VCaP (cell line): ENCODE data around the gene CEMIP.

Experiments used
- H3K27ac ChIP-seq: fragments of 450-650 bp; 2 replicates; pipeline ENCODE4 v1.5.1; 2017
- TF ChIP-seq, protein P1 (sequence below): fragments of 450-650 bp; conservative IDR thresholded peaks from 2 replicates; pipeline ENCODE4 v1.5.1; 2017; ENCODE audit warnings: mild to moderate bottlenecking, moderate library complexity

Gene CEMIP

GRCh38 chr15:80996247-80996646, 217.1 kb downstream of the CEMIP start:
- TF ChIP-seq, protein P1, sequence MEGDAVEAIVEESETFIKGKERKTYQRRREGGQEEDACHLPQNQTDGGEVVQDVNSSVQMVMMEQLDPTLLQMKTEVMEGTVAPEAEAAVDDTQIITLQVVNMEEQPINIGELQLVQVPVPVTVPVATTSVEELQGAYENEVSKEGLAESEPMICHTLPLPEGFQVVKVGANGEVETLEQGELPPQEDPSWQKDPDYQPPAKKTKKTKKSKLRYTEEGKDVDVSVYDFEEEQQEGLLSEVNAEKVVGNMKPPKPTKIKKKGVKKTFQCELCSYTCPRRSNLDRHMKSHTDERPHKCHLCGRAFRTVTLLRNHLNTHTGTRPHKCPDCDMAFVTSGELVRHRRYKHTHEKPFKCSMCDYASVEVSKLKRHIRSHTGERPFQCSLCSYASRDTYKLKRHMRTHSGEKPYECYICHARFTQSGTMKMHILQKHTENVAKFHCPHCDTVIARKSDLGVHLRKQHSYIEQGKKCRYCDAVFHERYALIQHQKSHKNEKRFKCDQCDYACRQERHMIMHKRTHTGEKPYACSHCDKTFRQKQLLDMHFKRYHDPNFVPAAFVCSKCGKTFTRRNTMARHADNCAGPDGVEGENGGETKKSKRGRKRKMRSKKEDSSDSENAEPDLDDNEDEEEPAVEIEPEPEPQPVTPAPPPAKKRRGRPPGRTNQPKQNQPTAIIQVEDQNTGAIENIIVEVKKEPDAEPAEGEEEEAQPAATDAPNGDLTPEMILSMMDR, result peak; percentile 76
- H3K27ac ChIP-seq, result no peak overlapping the region

- TF ChIP-seq, protein P1, result no peak
- H3K27ac ChIP-seq, result no peak overlapping the region
Measured at GRCh38 chr15:80997692-80998091, 218.5 kb downstream of the CEMIP start.

DNA sequence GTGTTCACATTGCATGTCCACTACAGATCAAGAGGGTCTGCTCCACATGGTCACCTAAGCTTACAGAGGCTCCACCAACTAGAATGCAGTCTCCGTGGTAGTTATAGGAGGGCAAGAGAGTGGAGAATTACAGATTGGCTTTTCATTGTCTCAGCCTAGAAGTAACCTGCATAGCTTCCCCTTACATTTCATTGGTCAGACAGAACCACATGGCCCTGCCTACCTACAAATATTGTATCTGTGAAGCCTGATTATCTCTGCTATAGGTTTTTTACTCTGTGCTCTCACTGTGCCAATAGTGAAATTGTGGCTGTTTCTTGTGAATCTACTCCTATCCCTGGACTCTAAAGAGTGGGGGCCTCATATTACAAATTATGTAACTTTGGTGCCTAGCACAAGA, 219.1 kb downstream of the CEMIP start:
- TF ChIP-seq, protein P1, result no peak
- H3K27ac ChIP-seq, result peak overlapping the region; percentile 99; the same call in 1 of the 2 replicates

DNA sequence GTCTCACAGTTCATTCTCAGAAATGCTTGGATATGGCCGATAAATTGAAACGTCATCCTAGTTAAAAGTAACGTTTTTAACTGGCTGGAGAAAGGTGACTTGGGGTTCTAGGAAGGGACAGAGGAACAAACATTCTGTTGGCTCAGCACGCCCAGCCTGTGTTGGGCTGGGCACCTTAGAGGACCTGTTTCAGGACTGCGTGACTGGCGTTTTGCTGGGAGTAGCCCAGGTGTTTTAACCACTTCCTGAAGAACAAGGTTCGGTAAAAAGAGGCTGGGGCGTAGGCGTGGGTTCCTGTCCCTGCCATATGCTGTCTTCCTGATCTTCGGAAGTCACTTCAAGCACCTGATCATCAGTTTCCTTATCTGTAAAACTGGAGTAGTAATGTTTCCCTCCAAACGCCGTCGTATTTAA, 220.5 kb downstream of the CEMIP start:
- peak overlapping the region; percentile 99 for H3K27ac ChIP-seq
- TF ChIP-seq, protein P1, result no peak

DNA sequence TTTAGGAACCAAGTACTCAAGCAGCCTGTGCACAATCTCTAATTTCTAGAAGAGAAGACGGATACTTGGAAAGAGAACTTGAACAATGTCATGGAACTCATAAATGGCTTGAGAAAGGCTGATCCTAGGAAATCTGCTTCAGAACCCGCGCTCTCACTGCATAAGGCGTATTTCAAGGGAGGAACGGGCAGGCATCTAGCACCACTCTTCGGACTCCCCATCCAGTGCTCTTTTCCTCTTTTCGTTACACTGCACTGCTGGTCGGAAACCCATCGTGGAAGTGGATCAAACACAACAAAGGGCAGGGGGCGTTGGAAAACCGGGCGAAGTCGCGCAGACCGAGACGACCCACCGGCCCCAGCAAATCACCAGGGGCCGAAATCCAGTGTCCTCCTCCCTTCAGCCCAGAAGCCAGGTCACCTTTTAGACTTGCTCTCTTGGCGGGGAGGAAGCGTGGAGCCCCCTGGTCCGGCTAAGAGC, 221.0 kb downstream of the CEMIP start:
- TF ChIP-seq, protein P1, result no peak
- H3K27ac ChIP-seq, result peak overlapping the region; percentile 99

DNA sequence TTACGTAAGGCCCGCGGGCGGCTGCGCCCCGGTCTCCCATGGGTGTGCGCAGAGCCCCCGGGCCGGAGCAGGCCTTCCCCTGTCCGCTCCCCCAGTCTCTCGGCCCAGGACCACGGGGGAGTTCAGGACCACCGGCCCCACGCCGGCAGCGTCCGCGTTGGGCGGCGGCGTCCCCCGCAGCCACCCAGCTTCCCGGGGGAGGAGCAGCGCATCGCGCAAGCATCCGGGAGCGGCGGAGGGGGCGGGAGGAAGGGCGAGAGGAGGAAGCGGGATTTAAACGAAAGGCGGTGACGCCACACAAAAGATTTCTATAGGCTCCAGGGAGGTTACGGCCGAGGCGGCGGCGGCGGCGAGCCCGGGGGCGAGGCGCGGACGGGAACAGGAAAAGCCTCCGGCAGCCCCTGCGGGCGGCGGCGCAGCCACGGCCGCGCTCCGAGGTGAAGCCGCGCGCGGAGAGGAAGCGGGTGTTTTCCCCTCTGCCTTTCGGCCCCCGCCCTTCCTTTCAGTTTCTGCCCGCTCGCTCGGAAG, 221.5 kb downstream of the CEMIP start, which contains the start of gene TLNRD1:
TSS of gene TLNRD1 (plus strand) at position 300 of the 528 bp plus-strand sequence. CDS start 1,349 bp downstream, outside the sequence.
- TF ChIP-seq, protein P1, result no peak

More for the DNA sequence above, 221.5 kb downstream of the CEMIP start, which contains the start of gene TLNRD1:
- peak within 1 kb of the TSS; percentile 99 for H3K27ac ChIP-seq
